NCI-H2081 (cell line): ENCODE measurements around the gene RIMBP2.

Experiments
- DNase-seq, 2 experiments: peaks; one replicate each; lab custom pipeline; 2025; lab: John Stamatoyannopoulos, UW

The RIMBP2 gene

GRCh38 chr12:130506844-130507243, 209.3 kb downstream of the RIMBP2 start:
- DNase-seq, result no peak

GRCh38 chr12:130504840-130505175, 211.3 kb downstream of the RIMBP2 start:
- DNase-seq, result no peak

- no peak for DNase-seq
These were observed 211.8 kb downstream of the RIMBP2 start for GRCh38 chr12:130504110-130504839.

- no peak for DNase-seq
These were observed 214.3 kb downstream of the RIMBP2 start for GRCh38 chr12:130501821-130502220.

GRCh38 chr12:130500835-130501330, 215.2 kb downstream of the RIMBP2 start:
- DNase-seq, result no peak

- DNase-seq, result no peak
These were observed 216.6 kb downstream of the RIMBP2 start for GRCh38 chr12:130499474-130499873.

GRCh38 chr12:130498589-130499385, 217.3 kb downstream of the RIMBP2 start:
- DNase-seq, result no peak

GRCh38 chr12:130497991-130498390, 218.1 kb downstream of the RIMBP2 start:
- no peak for DNase-seq

- no peak for DNase-seq
These were observed 218.8 kb downstream of the RIMBP2 start for GRCh38 chr12:130497321-130497720.

- no peak for DNase-seq
These were observed 219.5 kb downstream of the RIMBP2 start for GRCh38 chr12:130496516-130497120.

- DNase-seq, result no peak
These were observed 220.9 kb downstream of the RIMBP2 start for GRCh38 chr12:130495156-130495555.

- DNase-seq, result no peak
These were observed 221.4 kb downstream of the RIMBP2 start for GRCh38 chr12:130494736-130495135.

- no peak for DNase-seq
These were observed 222.1 kb downstream of the RIMBP2 start for GRCh38 chr12:130493951-130494350.

GRCh38 chr12:130491421-130492357, 224.4 kb downstream of the RIMBP2 start:
- DNase-seq, result no peak

GRCh38 chr12:130490674-130491073, 225.4 kb downstream of the RIMBP2 start:
- no peak for DNase-seq

- DNase-seq, result no peak
These were observed 226.8 kb downstream of the RIMBP2 start for GRCh38 chr12:130489293-130489692.

GRCh38 chr12:130488358-130488710, 227.8 kb downstream of the RIMBP2 start:
- DNase-seq, result no peak

- DNase-seq, result no peak
These were observed 228.3 kb downstream of the RIMBP2 start for GRCh38 chr12:130487636-130488357.

GRCh38 chr12:130486891-130487416, 229.1 kb downstream of the RIMBP2 start:
- DNase-seq, result no peak

- no peak for DNase-seq
These were observed 230.0 kb downstream of the RIMBP2 start for GRCh38 chr12:130486146-130486435.
